ENCODE measurements around the gene SSR3.
A peak's percentile ranks its signal among the peaks of the same experiment; 100 is the strongest.

DNA sequence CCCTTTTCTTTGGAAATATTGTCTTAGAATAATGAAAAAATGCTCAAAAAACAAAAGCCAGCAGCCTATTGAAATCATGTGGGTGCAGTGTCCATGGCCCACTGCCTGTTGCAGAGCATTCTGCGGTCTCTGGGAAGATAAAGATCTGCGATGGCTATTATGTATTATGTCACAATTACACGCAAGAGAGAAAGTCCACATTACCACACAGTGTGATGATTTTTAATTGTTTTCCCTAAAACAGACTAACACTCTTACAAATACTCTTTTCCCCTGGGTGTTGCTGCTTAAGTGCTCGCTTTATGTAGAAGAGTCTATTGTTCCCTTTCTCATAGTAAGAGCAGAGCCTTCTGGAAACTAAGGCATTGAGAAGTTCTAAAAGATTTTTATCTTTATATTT lies 32.2 kb downstream of the SSR3 start:
- TF ChIP-seq GATA2 (IDR thresholded peaks at IDR 0.05; ENCODE audit: low read depth, low read length): peak; percentile 84
- peak; percentile 66; the same call in 1 of the 2 replicates for TF ChIP-seq GATA3 (IDR thresholded peaks at IDR 0.05; ENCODE audit: low read depth, low read length)

All from SH-SY5Y (cell line).